Measurements from ENCODE around the gene FAM78A.

FAM78A gene

DNA sequence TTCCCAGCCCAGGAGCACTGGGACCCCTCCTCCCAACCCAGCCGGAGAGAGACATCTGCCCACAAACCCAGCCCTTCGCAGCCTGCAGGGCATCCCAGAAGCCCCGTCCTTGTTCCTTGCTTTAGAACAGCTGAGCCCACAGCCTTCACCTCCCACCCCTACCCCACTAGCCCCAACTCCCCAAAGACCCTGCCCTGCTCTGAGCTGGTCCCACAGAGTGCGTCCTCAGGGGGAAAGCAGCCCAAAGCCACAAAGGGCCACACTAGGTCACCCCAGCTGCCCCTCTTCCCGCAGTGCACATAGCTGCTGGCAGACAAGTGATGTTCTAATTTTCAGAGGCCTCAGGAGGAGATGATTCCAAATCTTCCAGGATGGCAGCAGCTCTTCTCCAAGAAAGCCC is 22.0 kb upstream of the FAM78A start:
- no peak overlapping the region for H3K4me3 ChIP-seq
- no peak for TF ChIP-seq Cebpa-rat (IDR thresholded peaks at IDR 0.05)
- H3K9me3 ChIP-seq (replicated peaks in 1 of 11): no peaks in the 10 kb centered on the region
- H3K4me1 ChIP-seq: peaks cover 24 to 87% (median 71%) of the 10 kb centered on the region in 10 experiments
- H3K9ac ChIP-seq: peak overlapping the region in 8 of 11 experiments; percentile 4 to 51 (median 30); a peak in 8 of 22 replicates
- H3K27ac ChIP-seq: peak overlapping the region in 4 of 11 experiments; percentile 3 to 23 (median 17); a peak in 3 of 22 replicates
- no peaks in the 10 kb centered on the region; a peak in 1 of 22 replicates for H3K27me3 ChIP-seq
- peaks cover 0 to 8% (median 0%) of the 10 kb centered on the region in 11 experiments; a peak in 2 of 22 replicates for H3K36me3 ChIP-seq
- H4K20me1 ChIP-seq: peaks cover 0 to 10% (median 0%) of the 10 kb centered on the region in 11 experiments; a peak in 6 of 22 replicates
- H3K4me2 ChIP-seq: peak overlapping the region; percentile 13 to 86 (median 77); a peak in 19 of 22 replicates

DNA sequence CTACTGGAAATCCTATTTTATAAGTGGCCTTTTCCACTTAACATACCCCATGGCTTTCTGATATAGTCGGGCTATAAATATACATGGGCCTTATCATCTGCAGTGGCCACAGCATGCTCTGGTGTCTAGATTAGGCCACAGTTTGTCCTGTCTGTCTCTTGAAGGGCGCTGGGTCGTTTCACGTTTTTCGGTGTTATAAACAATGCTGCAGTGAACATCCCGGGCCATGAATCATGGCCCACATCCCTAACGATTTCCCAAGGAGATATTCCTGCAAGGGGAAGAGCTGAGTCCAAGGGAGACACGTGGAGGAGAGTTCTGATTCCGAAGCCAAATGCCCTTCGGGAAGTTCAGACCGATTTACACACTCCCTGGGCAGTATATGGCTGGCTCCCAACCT is 21.6 kb upstream of the FAM78A start:
- Histone ChIP-seq H3K9ac (peak overlapping the region in 6 of 11 experiments; percentile 4 to 51 (median 34); a peak in 5 of 22 replicates), H4K20me1 (peaks cover 0 to 12% (median 0%) of the 10 kb centered on the region in 11 experiments; a peak in 7 of 22 replicates), H3K27me3 (no peaks in the 10 kb centered on the region; a peak in 1 of 22 replicates), H3K4me2 (peak overlapping the region in 10 of 11 experiments; percentile 19 to 86 (median 77); a peak in 17 of 22 replicates), H3K27ac (no peak overlapping the region), H3K4me3 (no peak overlapping the region), H3K4me1 (peaks cover 23 to 85% (median 69%) of the 10 kb centered on the region in 10 experiments), H3K36me3 (peaks cover 0 to 12% (median 0%) of the 10 kb centered on the region in 11 experiments; a peak in 2 of 22 replicates), H3K9me3 (replicated peaks in 1 of 11) (no peaks in the 10 kb centered on the region)
- no peak for TF ChIP-seq Cebpa-rat (IDR thresholded peaks at IDR 0.05)

DNA sequence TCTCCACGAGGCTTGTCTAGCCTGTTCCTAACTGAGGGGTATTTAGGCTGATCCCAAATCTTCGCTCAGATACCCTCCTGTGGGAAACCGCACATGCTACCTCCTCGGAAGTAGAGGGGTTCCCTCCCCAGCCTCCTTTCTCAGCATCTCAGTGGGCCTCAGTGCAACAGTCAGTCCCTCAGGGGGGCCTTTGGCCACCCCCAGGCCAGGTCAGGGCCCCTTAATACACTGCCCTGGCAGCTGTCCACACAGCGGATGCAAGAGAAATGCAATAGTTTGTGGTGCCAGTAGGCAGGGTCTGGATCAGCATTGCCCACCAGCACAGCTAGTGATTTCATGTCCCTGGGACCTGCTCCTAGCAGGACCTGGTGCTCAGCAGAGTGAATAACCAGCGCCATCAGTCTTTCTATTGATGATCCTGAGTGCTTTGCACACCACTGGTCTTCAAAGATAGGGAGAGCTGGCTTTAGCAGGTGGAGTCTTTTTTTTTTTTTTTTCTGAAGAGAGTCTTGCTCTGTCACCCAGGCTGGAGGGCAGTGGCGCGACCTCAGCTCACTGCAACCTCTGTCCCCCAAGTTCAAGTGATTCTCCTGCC is 20.7 kb upstream of the FAM78A start:
- Histone ChIP-seq H3K4me2 (peak overlapping the region in 7 of 11 experiments; percentile 70 to 86 (median 77); a peak in 12 of 22 replicates), H3K27ac (no peak overlapping the region), H3K27me3 (no peaks in the 10 kb centered on the region; a peak in 1 of 22 replicates), H4K20me1 (peaks cover 0 to 12% (median 0%) of the 10 kb centered on the region in 11 experiments; a peak in 7 of 22 replicates), H3K9ac (no peak overlapping the region), H3K36me3 (peaks cover 0 to 12% (median 0%) of the 10 kb centered on the region in 11 experiments; a peak in 2 of 22 replicates), H3K9me3 (replicated peaks in 1 of 11) (no peaks in the 10 kb centered on the region), H3K4me3 (no peak overlapping the region), H3K4me1 (peaks cover 14 to 76% (median 62%) of the 10 kb centered on the region in 10 experiments; a peak in 19 of 20 replicates)
- TF ChIP-seq Cebpa-rat (IDR thresholded peaks at IDR 0.05): no peak

DNA sequence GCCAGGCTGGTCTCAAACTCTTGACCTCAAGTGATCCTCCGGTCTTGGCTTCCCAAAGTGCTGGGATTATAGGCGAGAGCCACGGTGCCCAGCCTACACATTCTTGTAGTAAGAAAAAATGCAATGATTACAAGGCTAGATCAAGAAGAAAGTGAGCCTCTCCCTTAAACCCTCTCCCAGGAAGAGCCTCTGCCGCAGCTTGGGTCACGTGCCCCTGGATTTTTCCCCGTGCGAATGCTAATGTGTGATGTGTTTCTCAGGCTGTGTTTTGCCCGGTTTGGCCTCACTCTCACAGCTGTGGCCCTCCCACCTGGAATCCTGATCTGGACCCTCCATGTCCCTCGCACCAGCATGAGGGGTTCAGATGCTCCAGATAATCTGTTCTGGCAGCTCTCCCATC is 20.1 kb upstream of the FAM78A start:
- Histone ChIP-seq H4K20me1 (peaks cover 0 to 12% (median 0%) of the 10 kb centered on the region in 11 experiments; a peak in 7 of 22 replicates), H3K4me2 (peak overlapping the region in 7 of 11 experiments; percentile 70 to 86 (median 77); a peak in 8 of 22 replicates), H3K36me3 (peaks cover 0 to 12% (median 0%) of the 10 kb centered on the region in 11 experiments; a peak in 2 of 22 replicates), H3K9ac (no peak overlapping the region), H3K27me3 (no peaks in the 10 kb centered on the region; a peak in 1 of 22 replicates), H3K4me3 (no peak overlapping the region), H3K27ac (no peak overlapping the region), H3K9me3 (replicated peaks in 1 of 11) (no peaks in the 10 kb centered on the region), H3K4me1 (peaks cover 10 to 72% (median 61%) of the 10 kb centered on the region in 10 experiments; a peak in 19 of 20 replicates)
- no peak for TF ChIP-seq Cebpa-rat (IDR thresholded peaks at IDR 0.05)

DNA sequence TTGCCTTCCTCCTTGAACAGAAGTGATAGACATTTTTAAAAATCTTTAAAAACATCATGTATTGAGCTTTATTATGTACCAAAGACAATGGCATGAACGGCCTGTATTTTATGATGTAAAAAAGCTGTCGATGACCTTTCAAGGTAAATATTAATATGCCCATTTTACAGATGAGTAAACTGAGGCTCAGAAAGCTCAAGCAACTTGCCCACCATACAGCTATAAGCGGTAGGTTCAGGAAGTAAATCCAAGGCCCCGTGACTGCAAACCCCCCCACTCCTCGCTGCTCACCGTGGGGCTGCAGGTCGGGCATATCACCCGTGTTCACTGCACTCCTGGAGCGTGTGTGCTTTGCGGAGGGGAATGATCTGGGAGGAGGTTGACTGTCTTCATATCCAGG is 16.6 kb upstream of the FAM78A start:
- H3K36me3 ChIP-seq: peaks cover 0 to 12% (median 0%) of the 10 kb centered on the region in 11 experiments; a peak in 2 of 22 replicates
- peak overlapping the region in 1 of 11 experiments; percentile 12; a peak in 1 of 22 replicates for H3K4me2 ChIP-seq
- H4K20me1 ChIP-seq: peaks cover 0 to 12% (median 0%) of the 10 kb centered on the region in 11 experiments; a peak in 6 of 22 replicates
- H3K9me3 ChIP-seq (replicated peaks in 1 of 11): no peaks in the 10 kb centered on the region
- H3K27me3 ChIP-seq: no peaks in the 10 kb centered on the region; a peak in 1 of 22 replicates
- H3K4me3 ChIP-seq: no peak overlapping the region
- H3K27ac ChIP-seq: no peak overlapping the region
- TF ChIP-seq Cebpa-rat (IDR thresholded peaks at IDR 0.05): no peak
- peaks cover 34 to 72% (median 64%) of the 10 kb centered on the region in 10 experiments for H3K4me1 ChIP-seq
- no peak overlapping the region for H3K9ac ChIP-seq

DNA sequence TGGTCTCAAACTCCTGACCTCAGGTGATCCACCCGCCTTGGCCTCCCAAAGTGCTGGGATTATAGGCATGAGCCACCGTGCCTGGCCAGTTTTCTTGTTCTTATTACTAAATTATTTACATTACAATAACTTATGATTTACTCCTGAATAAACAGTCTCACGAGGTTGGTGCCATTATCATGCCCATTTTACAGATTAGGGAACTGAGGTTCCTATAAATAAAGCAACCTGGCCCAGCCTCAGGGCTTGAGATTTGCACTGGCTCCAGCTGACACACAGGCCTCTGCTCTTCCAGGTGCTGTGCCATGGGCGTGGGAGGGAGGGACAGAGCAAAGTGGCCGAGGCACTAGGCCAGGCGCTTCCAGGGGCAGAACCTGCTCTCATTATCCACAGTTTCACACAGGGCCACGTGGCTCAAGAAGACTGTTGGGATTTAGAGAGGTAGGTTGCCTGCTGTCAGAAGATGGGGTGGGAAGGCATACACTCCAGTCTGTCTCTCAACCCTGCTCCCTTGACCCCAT is 15.5 kb upstream of the FAM78A start:
- Histone ChIP-seq H3K9ac (no peak overlapping the region), H3K9me3 (replicated peaks in 1 of 11) (no peaks in the 10 kb centered on the region), H3K4me3 (no peak overlapping the region), H3K36me3 (peaks cover 0 to 12% (median 0%) of the 10 kb centered on the region in 11 experiments; a peak in 2 of 22 replicates), H4K20me1 (peaks cover 0 to 12% (median 0%) of the 10 kb centered on the region in 11 experiments; a peak in 6 of 22 replicates), H3K4me1 (peaks cover 37 to 67% (median 57%) of the 10 kb centered on the region in 10 experiments), H3K4me2 (peak overlapping the region in 4 of 11 experiments; percentile 95 to 99 (median 96); a peak in 7 of 22 replicates), H3K27ac (no peak overlapping the region), H3K27me3 (no peaks in the 10 kb centered on the region)
- TF ChIP-seq Cebpa-rat (IDR thresholded peaks at IDR 0.05): no peak

DNA sequence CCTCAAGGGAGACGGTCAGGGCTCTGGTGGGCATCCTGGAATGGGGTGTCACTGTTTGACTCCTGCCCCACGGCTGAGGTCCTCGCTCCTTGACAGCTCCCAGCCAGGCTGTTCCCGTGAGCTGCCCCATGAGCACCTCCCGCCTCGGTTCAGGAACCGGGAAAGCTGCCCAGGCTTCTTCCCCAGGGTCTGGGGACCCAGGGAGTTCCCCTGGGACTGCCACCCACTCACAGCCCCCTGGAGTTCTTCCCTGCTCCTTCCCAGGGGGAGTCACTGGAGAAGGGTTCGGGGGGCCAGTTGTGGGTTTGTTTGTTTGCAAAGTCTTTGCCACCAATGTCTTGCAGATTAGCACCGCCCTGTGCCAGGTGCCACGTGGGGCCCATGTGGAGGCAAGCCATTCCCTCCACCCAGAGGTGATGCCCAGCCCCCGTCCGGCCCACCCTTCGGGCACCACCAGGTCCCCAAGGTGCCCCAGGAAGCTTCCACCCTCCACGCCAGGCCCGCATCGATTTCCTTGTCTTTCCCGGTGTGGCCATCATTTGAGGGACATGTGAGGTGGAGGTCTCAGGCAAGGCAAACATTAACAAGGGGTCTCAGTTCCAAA is 14.6 kb upstream of the FAM78A start:
- Histone ChIP-seq H3K9me3 (replicated peaks in 1 of 11) (no peaks in the 10 kb centered on the region), H3K4me3 (peak overlapping the region; percentile 43 to 71 (median 57)), H3K4me1 (peaks cover 37 to 64% (median 52%) of the 10 kb centered on the region in 10 experiments), H4K20me1 (peaks cover 0 to 12% (median 0%) of the 10 kb centered on the region in 11 experiments; a peak in 3 of 22 replicates), H3K27me3 (no peaks in the 10 kb centered on the region), H3K9ac (peak overlapping the region; percentile 70 to 88 (median 77); a peak in 21 of 22 replicates), H3K36me3 (peaks cover 0 to 12% (median 0%) of the 10 kb centered on the region in 11 experiments; a peak in 2 of 22 replicates), H3K4me2 (peak overlapping the region; percentile 93 to 99 (median 97)), H3K27ac (peak overlapping the region in 9 of 11 experiments; percentile 66 to 81 (median 76); a peak in 12 of 22 replicates)
- no peak for TF ChIP-seq Cebpa-rat (IDR thresholded peaks at IDR 0.05)

DNA sequence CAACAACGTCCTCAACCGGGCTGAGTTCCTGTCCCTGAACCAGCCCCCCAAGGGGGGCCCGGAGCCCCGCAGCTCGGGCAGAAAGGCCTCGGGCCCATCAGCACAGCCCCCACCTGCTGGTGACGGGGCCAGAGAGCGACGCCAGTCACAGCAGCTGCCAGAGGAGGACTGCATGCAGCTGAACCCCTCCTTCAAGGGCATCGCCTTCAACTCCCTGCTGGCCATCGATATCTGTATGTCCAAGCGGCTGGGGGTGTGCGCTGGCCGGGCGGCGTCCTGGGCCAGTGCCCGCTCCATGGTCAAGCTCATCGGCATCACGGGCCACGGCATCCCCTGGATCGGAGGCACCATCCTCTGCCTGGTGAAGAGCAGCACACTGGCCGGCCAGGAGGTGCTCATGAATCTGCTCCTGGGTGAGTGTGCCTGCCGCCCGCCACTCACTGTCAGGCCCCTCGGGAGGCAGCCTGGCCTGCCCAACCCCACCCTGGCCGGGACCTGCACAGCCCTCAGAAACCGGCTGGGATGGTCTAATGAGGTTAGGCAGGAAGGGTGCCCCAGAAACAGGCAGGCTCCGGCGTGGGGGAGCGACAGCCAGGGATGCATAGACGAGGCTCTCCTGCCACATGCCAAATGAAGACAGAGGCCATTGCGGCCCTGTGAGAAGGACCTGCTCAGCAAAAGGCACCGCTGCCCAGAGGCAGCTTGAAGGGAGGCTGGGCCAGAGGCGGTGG is 13.9 kb upstream of the FAM78A start:
- peak overlapping the region; percentile 43 to 71 (median 57) for H3K4me3 ChIP-seq
- H3K4me2 ChIP-seq: peak overlapping the region; percentile 93 to 99 (median 97)
- peaks cover 0 to 12% (median 0%) of the 10 kb centered on the region in 11 experiments; a peak in 2 of 22 replicates for H3K36me3 ChIP-seq
- no peak for TF ChIP-seq Cebpa-rat (IDR thresholded peaks at IDR 0.05)
- peaks cover 37 to 58% (median 50%) of the 10 kb centered on the region in 10 experiments for H3K4me1 ChIP-seq
- no peaks in the 10 kb centered on the region for H3K9me3 ChIP-seq (replicated peaks in 1 of 11)
- peaks cover 0 to 12% (median 0%) of the 10 kb centered on the region in 11 experiments; a peak in 3 of 22 replicates for H4K20me1 ChIP-seq
- H3K27me3 ChIP-seq: no peaks in the 10 kb centered on the region
- peak overlapping the region; percentile 70 to 88 (median 77) for H3K9ac ChIP-seq
- peak overlapping the region; percentile 66 to 81 (median 74) for H3K27ac ChIP-seq

Data from BLaER1 treated with 17β-estradiol and CSF1 and Interleukin-3, amounts not matched to agents 10 nM and 100 nM (cell line).